Stimulated activated CD4-positive, alpha-beta T cell treated with anti-CD3 and anti-CD28 coated beads, Interleukin-15, amount 100 ng/mL, for 24 hours (primary cell): ENCODE results near the gene GPRASP3.

ENCODE experiments used
- DNase-seq: peaks from one replicate; pipeline ENCODE4 v3.0.0-alpha.2; 2020

Gene GPRASP3

DNA sequence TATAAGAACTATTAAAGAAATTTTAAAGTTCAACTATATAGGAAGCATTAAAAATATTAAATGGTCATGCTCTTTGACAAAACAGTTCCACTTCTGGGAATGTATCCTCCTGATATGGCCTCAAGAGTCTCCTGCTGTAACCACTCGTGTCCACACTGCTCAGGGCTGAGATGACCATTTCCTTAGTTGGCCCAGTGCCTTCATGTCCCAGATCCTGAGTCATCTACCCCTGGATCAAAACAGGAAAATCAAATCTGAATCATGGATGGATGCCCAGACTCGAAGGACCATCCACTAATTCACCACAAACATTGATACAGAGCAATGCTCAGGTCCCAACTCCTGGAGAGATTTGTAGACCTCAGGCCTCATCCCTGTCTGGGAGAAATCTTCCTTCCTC, 44.7 kb downstream of the GPRASP3 start:
- no peak for DNase-seq

DNA sequence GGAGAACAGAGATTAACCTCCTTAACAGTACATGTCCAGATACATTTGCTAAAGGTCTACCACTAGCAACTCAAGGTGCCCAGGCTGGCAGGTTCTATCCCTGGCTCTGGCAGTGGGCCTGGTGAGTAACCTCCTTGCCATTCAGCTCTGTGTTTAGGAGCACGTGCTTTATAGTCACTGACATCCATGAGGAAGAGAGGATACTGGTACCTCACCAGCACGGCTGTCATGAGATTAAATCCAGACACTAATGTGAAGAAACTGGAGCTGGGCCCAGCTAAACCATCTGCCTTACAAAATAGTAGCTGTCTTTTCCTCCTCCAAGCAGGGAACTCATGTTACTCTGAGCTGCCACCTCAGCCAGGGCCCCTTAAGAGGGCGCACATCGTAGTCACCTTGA, 45.3 kb downstream of the GPRASP3 start:
- no peak for DNase-seq

GRCh38 chrX:102767287-102767686, 46.7 kb downstream of the GPRASP3 start:
- DNase-seq = no peak

DNA sequence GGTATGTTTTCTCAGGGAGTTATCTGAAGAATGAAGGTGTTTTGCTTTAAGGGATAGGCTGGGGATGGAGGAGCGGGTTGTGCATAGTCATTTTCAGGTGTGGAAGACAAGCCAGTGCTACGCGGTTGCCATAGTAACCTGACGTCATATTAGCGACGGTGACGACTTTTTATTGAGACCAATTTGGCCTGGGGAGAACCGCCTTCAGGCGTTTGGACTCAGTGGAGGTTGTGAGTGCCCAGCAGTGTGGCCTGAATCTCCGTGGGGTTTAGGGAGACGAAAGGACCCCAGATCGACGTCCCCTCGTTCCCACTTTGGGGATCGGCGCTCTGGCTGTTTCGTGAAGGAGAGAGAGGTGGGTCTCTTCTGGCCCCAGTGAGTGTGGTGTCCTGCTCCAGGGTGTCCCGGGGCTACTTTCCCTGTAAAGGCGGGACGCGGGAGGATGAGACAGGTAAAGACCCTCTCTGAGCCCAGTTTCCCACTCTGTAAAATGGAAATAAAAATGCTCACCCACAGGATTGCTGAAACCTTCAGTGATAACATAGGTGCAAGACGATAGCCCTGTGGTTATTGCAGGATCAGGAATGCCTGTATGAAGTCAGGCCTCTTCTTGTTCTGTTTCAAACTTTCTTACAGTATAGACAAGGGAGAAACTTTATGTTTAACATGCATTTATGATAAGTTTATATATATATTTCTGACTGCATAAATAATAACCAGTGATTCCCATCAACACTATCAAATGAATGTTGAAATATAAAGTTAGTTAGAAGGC, 48.6 kb downstream of the GPRASP3 start:
- peak; percentile 79 for DNase-seq
